Left ventricle myocardium inferior (tissue), 1 donor: Measurements from ENCODE around the gene HEPN1. TPM values are rescaled to one million over a fixed set of nuclear protein-coding genes. Genes with fewer than 3 reads are reported as not detected.

Experiments
- DNase-seq: peaks from one replicate; pipeline ENCODE4 v3.0.0-alpha.2; 2020
- H3K27ac ChIP-seq: fragments of 200-600 bp; replicated peaks from 2 replicates; pipeline ENCODE4 v1.8.0; 2021
- H3K27me3 ChIP-seq: fragments of 200-600 bp; 2 replicates; pipeline ENCODE4 v1.8.0; 2021; ENCODE audit warnings: low read depth
- H3K36me3 ChIP-seq: fragments of 200-600 bp; 2 replicates; pipeline ENCODE4 v1.8.0; 2021
- H3K4me1 ChIP-seq: fragments of 200-600 bp; 2 replicates; pipeline ENCODE4 v1.8.0; 2021
- H3K4me3 ChIP-seq: fragments of 200-600 bp; 2 replicates; pipeline ENCODE4 v1.8.0; 2021; ENCODE audit warnings: mild to moderate bottlenecking, moderate library complexity
- H3K9me3 ChIP-seq: fragments of 200-600 bp; replicated peaks from 2 replicates; pipeline ENCODE4 v1.8.0; 2021
- CTCF ChIP-seq: fragments of 200-600 bp; IDR thresholded peaks from 2 replicates; pipeline ENCODE4 v1.8.0; 2021; ENCODE audit warnings: antibody characterized with exemption, mild to moderate bottlenecking, borderline replicate concordance
- intact Hi-C: fragments of 100-400 bp; cut with micrococcal nuclease; formaldehyde crosslinking; loops from one replicate; pipeline ENCODE4 v1.11.0; 2022
- total RNA-seq: library from RNA; stranded (reverse); fragmentation: NEBNext Ultra II Directional; extraction: Animal tissue kit (Norgen Biotek cat#: 25700); gene quantifications from one replicate; pipeline ENCODE4 v1.2.1, GENCODE V29; 2021
- donor health status: DM: no; HTN: yes; CAD: no; lungs with severe emphysema.

The HEPN1 gene
- total RNA-seq, 1 donor from 2014 or later: not detected

GRCh38 chr11:124872741-124873140 lies 46.3 kb upstream of the HEPN1 start:
- no peaks in the 10 kb centered on the region for H3K36me3 ChIP-seq
- no peak for DNase-seq
- intact Hi-C loops: no loop called here
- H3K27me3 ChIP-seq: peaks cover 93% of the 10 kb centered on the region
- no peak overlapping the region for H3K4me3 ChIP-seq
- H3K4me1 ChIP-seq: peaks cover 39% of the 10 kb centered on the region
- no peak overlapping the region for H3K27ac ChIP-seq
- no peaks in the 10 kb centered on the region for H3K9me3 ChIP-seq
- no peak for TF ChIP-seq CTCF

- H3K4me1 ChIP-seq: peaks cover 40% of the 10 kb centered on the region
- no peak for DNase-seq
- intact Hi-C loops: no loop called here
Measured at GRCh38 chr11:124873951-124874350, 45.1 kb upstream of the HEPN1 start.

GRCh38 chr11:124874571-124875255 lies 44.3 kb upstream of the HEPN1 start:
- H3K36me3 ChIP-seq: no peaks in the 10 kb centered on the region
- H3K4me1 ChIP-seq: peaks cover 37% of the 10 kb centered on the region
- intact Hi-C loops: no loop called here
- no peak overlapping the region for H3K27ac ChIP-seq
- H3K9me3 ChIP-seq: no peaks in the 10 kb centered on the region
- peaks cover 92% of the 10 kb centered on the region for H3K27me3 ChIP-seq
- DNase-seq: no peak
- no peak overlapping the region for H3K4me3 ChIP-seq
- no peak for TF ChIP-seq CTCF

More at GRCh38 chr11:124873951-124874350, 45.1 kb upstream of the HEPN1 start:
- Histone ChIP-seq H3K9me3 (no peaks in the 10 kb centered on the region), H3K36me3 (no peaks in the 10 kb centered on the region), H3K27ac (no peak overlapping the region), H3K4me3 (no peak overlapping the region), H3K27me3 (peaks cover 93% of the 10 kb centered on the region)
- no peak for TF ChIP-seq CTCF

- intact Hi-C loops: no loop called here
- H3K27me3 ChIP-seq: peaks cover 86% of the 10 kb centered on the region
Measured at GRCh38 chr11:124875401-124875800, 43.6 kb upstream of the HEPN1 start.

More at GRCh38 chr11:124875401-124875800, 43.6 kb upstream of the HEPN1 start:
- Histone ChIP-seq H3K4me3 (peak overlapping the region; percentile 77), H3K27ac (no peak overlapping the region), H3K4me1 (peaks cover 42% of the 10 kb centered on the region), H3K36me3 (no peaks in the 10 kb centered on the region), H3K9me3 (no peaks in the 10 kb centered on the region)
- no peak for DNase-seq
- no peak for TF ChIP-seq CTCF
